Muscle of leg (tissue), 11 donors: Measurements from ENCODE around the gene AMMECR1. TPM values are rescaled to one million over a fixed set of nuclear protein-coding genes. Genes with fewer than 3 reads are reported as not detected.

Source experiments
- DNase-seq: peaks from one replicate; pipeline ENCODE4 v3.0.0; 2013
- H3K27ac ChIP-seq: one replicate; pipeline ENCODE4 v1.5.1; 2013; ENCODE audit warnings: mild to moderate bottlenecking, low read length, control low read depth
- H3K27me3 ChIP-seq: one replicate; pipeline ENCODE4 v1.6.1; 2013; ENCODE audit warnings: low read length; ENCODE audit not compliant: control insufficient read depth, insufficient read depth
- H3K36me3 ChIP-seq: one replicate; pipeline ENCODE4 v1.6.1; 2013; ENCODE audit warnings: low read length; ENCODE audit not compliant: control insufficient read depth, insufficient read depth
- H3K4me1 ChIP-seq: one replicate; pipeline ENCODE4 v1.6.1; 2013; ENCODE audit warnings: low read length; ENCODE audit not compliant: control insufficient read depth, insufficient read depth
- H3K4me3 ChIP-seq: one replicate; pipeline ENCODE4 v1.5.1; 2013; ENCODE audit warnings: low read length, control low read depth
- H3K9me3 ChIP-seq: replicated peaks from 2 replicates; pipeline ENCODE4 v1.6.1; 2013; ENCODE audit warnings: low read depth, low read length; ENCODE audit not compliant: control insufficient read depth
- WGBS: methylation state at CpG from one replicate; pipeline ENCODE4 v1.1.5; 2013; ENCODE audit warnings: missing lambda C conversion rate; ENCODE audit not compliant: insufficient coverage; 5-methylcytosine and 5-hydroxymethylcytosine counted together
- polyA plus RNA-seq, 8 donors: library from polyadenylated mRNA; unstranded; fragments of 120-200 nt; gene quantifications; one replicate each; pipeline versions ENCODE4 v1.2.1 to v1.2.3, GENCODE V29; 2013; ENCODE audit warnings: inconsistent platforms in 1 of 8, low replicate concordance in 1 of 8; ENCODE audit not compliant: insufficient read length in 8 of 8, insufficient read depth in 1 of 8
- total RNA-seq: library from RNA; stranded (reverse); fragments of 120-200 nt; gene quantifications from one replicate; pipeline ENCODE4 v1.2.4, GENCODE V29; 2013

Gene AMMECR1
- total and polyA plus RNA-seq, 9 donors = 7.1 to 10.3 (median 8.0) TPM

DNA sequence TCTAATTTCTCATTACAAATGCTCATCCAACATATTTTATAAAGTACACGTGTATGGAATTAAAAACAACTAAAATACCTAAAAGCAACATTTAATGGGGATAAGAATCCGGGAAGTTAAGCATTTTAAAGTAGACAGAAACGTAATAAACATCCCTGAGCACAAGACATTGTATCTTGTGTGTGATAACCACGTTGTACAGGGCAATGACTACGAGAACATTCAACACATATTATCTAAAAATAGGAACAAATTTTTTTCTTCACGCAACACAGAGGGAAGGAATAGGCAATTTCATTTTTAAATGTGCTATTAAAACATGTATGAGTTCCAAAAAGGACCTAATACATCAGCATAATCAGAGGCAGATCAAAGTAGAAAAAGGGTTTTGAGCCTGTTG lies 49.5 kb downstream of the AMMECR1 start:
- no peaks in the 10 kb centered on the region for H3K4me1 ChIP-seq
- H3K9me3 ChIP-seq = no peaks in the 10 kb centered on the region
- no peak overlapping the region for H3K27ac ChIP-seq
- no peaks in the 10 kb centered on the region for H3K36me3 ChIP-seq
- no peak overlapping the region for H3K4me3 ChIP-seq
- no peak for DNase-seq
- WGBS = no CpG with 5 or more reads among the region's 6 CpGs
- H3K27me3 ChIP-seq = no peaks in the 10 kb centered on the region

DNA sequence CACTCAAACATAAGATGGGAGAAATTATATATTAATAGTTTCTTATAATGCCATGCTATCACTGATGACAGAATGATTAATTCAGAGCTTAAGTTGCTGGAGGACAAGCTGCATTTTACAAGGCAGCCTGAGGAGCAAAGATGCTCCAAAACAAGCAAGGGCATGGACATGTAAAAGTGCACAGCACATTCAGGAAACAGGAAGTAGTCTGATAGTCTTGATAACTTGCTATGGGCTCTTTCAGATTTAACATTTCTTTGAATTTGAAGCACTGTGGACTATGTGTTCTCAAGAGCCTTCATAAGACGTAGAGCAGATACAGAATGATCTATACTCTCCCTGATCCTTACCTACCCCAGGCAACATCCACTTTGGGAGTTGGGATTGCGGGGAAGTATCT lies 50.0 kb downstream of the AMMECR1 start:
- WGBS = no CpG with 5 or more reads among the region's 2 CpGs
- no peak overlapping the region for H3K4me3 ChIP-seq

DNA sequence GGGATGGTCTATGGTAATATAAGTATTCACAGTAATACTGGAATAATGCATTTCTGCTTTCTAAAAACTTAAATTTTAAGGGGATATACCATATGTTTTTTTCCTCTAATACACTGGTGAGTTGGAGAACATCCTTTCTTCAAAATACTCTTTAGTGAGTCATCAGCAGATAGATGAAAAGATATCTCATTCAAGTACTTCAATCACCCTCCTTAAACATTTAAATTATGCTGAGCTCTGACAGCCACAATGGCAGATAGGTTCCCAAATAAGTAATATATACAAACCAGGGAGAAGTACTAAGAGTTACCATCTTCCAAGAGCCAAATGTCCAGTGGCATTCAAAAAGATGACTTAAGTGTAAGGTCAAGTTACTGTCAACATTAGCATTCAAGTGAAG lies 52.2 kb downstream of the AMMECR1 start:
- H3K9me3 ChIP-seq = no peaks in the 10 kb centered on the region
- no peaks in the 10 kb centered on the region for H3K4me1 ChIP-seq
- H3K36me3 ChIP-seq = no peaks in the 10 kb centered on the region
- DNase-seq = no peak
- no peak overlapping the region for H3K4me3 ChIP-seq
- no peaks in the 10 kb centered on the region for H3K27me3 ChIP-seq
- no peak overlapping the region for H3K27ac ChIP-seq

More for the DNA sequence above, 50.0 kb downstream of the AMMECR1 start:
- DNase-seq = no peak
- Histone ChIP-seq H3K27ac (no peak overlapping the region), H3K4me1 (no peaks in the 10 kb centered on the region), H3K9me3 (no peaks in the 10 kb centered on the region), H3K27me3 (no peaks in the 10 kb centered on the region), H3K36me3 (no peaks in the 10 kb centered on the region)

DNA sequence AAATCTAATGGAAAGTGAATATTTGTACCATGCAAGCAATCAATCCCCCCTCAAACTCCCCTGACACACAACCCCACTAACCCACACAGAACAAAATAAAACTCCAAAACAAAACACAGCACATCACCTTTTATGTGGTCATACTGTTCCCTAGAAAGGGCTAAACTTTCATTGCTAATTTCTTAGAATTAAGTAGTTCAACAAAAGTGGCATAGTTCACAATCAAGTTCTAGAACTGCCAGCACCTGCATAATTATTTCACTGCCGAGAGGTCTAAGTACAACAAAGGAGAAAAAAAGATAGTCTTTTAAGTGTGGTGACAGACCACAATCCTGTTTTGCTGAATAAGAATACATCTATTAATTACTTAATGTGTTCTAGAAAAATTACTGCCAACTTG lies 58.8 kb downstream of the AMMECR1 start:
- no peaks in the 10 kb centered on the region for H3K36me3 ChIP-seq
- H3K9me3 ChIP-seq = no peaks in the 10 kb centered on the region
- WGBS = no CpG with 5 or more reads among the region's 1 CpG
- H3K4me1 ChIP-seq = no peaks in the 10 kb centered on the region
- H3K4me3 ChIP-seq = no peak overlapping the region
- no peaks in the 10 kb centered on the region for H3K27me3 ChIP-seq
- no peak overlapping the region for H3K27ac ChIP-seq
- no peak for DNase-seq

DNA sequence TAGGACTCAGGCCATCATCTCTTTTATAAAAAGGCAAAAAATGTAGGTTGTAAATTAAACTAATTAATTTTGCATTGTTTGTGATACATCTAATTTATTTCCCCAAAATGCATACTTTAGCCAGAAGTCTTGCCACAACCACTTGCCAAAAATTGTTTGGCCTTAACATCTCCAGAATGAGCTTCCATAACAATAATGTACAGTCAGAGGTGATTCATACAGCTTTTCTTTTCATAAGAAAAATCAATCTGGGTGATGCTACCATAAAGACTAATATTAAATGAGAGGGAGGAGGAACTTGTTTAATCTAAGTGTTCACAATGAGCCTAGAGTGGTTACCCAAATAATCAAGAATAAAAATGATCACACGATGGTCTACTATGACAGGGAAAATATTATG lies 59.3 kb downstream of the AMMECR1 start:
- WGBS = no CpG with 5 or more reads among the region's 1 CpG
- no peaks in the 10 kb centered on the region for H3K4me1 ChIP-seq
- H3K4me3 ChIP-seq = no peak overlapping the region
- H3K27ac ChIP-seq = no peak overlapping the region
- no peaks in the 10 kb centered on the region for H3K27me3 ChIP-seq
- H3K36me3 ChIP-seq = no peaks in the 10 kb centered on the region
- no peak for DNase-seq
- no peaks in the 10 kb centered on the region for H3K9me3 ChIP-seq

DNA sequence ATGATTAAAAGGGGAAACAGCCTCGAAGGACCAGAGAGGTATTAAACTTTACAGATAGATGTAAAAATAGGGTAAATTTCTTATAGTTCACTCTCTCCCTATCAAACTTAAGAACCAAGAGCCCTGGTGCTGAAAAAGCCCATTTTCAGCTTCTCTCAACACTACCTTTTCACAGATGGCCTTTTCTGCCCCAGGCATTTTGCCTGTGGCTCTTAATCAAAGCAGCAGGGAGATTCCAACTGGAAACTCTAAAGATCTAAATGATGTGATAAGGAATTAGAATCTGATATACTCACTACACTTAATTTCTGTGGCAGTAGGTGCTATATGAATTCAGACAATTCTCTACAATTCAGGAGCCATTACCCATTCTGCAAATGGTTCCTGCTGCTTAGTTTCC lies 60.0 kb downstream of the AMMECR1 start:
- no CpG with 5 or more reads among the region's 1 CpG for WGBS
- DNase-seq = no peak
- H3K4me3 ChIP-seq = no peak overlapping the region
- no peaks in the 10 kb centered on the region for H3K36me3 ChIP-seq
- H3K9me3 ChIP-seq = no peaks in the 10 kb centered on the region
- H3K4me1 ChIP-seq = no peaks in the 10 kb centered on the region
- H3K27ac ChIP-seq = no peak overlapping the region
- H3K27me3 ChIP-seq = no peaks in the 10 kb centered on the region

DNA sequence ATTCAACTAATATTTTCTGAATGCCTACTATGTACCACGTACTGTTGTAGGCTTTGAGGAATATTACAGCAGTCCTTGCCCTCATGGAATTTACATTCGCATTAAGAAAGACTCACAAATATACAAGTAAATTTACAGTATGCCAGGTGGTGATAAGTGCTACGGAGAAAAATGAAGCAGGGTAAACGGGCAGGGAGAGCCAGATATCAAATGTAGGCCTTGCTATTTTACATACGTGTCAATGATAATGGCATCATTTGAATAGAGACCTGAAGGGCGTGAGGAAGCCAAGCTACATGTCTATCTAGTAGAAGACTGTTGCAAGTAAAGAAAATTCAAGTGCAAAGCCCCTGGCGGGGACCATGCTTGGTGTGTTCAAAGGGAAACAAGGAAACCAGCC lies 65.2 kb downstream of the AMMECR1 start:
- DNase-seq = no peak
- Histone ChIP-seq H3K27ac (no peak overlapping the region), H3K27me3 (peaks cover 4% of the 10 kb centered on the region), H3K4me3 (no peak overlapping the region), H3K36me3 (no peaks in the 10 kb centered on the region), H3K9me3 (no peaks in the 10 kb centered on the region), H3K4me1 (no peaks in the 10 kb centered on the region)
- 71% methylated on average over 5 of the region's 7 CpGs for WGBS

DNA sequence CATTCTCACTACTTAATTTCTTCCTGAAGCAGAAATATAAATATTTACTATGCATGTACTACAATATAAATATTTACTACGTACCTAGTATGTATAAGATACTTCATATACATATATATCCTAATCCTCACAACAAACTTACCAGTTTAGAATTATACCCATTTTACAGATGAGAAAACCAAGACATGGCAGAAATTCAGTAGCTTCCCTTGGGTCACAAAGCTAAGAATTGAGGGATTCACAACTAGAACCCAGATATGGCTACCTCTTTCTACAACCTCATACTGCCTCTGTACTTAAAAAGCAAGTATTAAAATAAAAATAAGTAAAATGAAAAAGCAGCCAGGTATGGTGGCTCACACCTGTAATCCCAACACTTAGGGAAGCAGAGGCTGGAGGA lies 65.9 kb downstream of the AMMECR1 start:
- no CpG with 5 or more reads among the region's 1 CpG for WGBS
- no peaks in the 10 kb centered on the region for H3K4me1 ChIP-seq
- no peaks in the 10 kb centered on the region for H3K9me3 ChIP-seq
- H3K4me3 ChIP-seq = no peak overlapping the region
- H3K27me3 ChIP-seq = peaks cover 4% of the 10 kb centered on the region
- H3K36me3 ChIP-seq = no peaks in the 10 kb centered on the region
- no peak overlapping the region for H3K27ac ChIP-seq
- no peak for DNase-seq

DNA sequence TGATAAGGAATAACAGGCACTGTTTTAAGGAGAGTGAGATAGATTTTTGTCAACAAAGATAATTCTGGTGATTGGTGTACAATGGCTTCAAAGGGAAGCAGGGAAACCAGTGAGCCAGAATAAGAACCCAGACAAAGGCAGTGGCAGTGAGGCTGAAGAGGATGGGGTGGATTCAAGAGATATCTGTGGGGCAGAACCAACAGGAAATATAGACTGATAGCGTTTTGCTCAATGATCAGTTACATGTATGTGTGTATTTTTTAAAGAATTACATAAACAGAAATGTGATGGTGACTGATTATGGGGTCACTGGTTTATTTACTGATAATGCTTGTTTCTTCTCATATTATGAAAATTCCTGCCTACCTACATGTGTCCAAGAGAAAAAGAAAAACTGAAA lies 66.4 kb downstream of the AMMECR1 start:
- no peak for DNase-seq
- Histone ChIP-seq H3K27ac (no peak overlapping the region), H3K36me3 (no peaks in the 10 kb centered on the region), H3K9me3 (no peaks in the 10 kb centered on the region), H3K4me1 (no peaks in the 10 kb centered on the region), H3K27me3 (peaks cover 4% of the 10 kb centered on the region), H3K4me3 (no peak overlapping the region)
- 80% methylated on average over 1 of the region's 1 CpG for WGBS

DNA sequence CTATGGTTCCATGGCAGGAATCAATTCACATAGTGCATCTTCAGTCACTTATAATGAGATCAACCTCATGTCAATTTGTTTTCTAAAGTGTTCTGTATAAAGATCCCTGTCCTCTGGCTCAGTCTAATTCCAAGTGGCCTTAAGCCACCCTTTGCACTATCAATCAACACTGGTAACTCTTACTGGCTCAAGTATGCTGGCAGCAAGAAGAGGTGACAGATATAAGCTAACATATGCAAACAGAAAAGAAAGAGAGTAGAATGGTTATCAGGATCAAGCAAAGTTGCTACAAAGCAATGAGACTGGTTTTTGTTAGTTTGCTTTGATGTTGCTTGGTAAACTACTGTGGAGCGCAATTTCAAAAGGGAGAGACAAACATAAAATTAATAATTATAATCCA lies 67.0 kb downstream of the AMMECR1 start:
- peaks cover 4% of the 10 kb centered on the region for H3K27me3 ChIP-seq
- no peaks in the 10 kb centered on the region for H3K36me3 ChIP-seq
- no peak for DNase-seq
- H3K4me3 ChIP-seq = no peak overlapping the region
- no CpG with 5 or more reads among the region's 1 CpG for WGBS
- no peaks in the 10 kb centered on the region for H3K4me1 ChIP-seq
- no peaks in the 10 kb centered on the region for H3K9me3 ChIP-seq
- H3K27ac ChIP-seq = no peak overlapping the region

DNA sequence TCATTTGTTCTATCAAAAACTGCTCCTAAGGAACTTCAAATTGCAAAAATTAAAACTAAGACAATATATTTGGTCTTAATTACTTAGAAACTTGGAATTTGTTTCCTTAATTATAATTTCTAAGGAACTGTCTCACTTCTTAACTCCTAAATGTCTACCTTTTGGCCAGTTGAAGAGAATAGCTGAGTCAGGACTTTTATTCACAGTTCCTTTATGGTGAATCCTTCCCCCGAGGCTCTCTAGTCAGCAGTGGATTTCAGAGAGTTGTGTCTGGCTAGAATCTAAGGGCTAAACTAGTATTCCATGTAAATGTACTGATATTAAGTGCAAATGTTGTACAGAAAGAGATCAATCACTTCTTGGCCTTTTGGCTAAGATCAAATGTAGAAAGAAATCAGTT lies 69.3 kb downstream of the AMMECR1 start:
- Histone ChIP-seq H3K27me3 (peaks cover 4% of the 10 kb centered on the region), H3K9me3 (no peaks in the 10 kb centered on the region), H3K4me1 (no peaks in the 10 kb centered on the region), H3K4me3 (no peak overlapping the region), H3K36me3 (no peaks in the 10 kb centered on the region), H3K27ac (no peak overlapping the region)
- DNase-seq = no peak
- no CpG with 5 or more reads among the region's 1 CpG for WGBS
